ENCODE results near the gene XPO4. TPM values are rescaled to one million over a fixed set of nuclear protein-coding genes. Genes with fewer than 3 reads are reported as not detected.

XPO4 gene
- total RNA-seq, 3 donors from 2014 or later, result 17.1 to 24.6 (median 17.7) TPM

DNA sequence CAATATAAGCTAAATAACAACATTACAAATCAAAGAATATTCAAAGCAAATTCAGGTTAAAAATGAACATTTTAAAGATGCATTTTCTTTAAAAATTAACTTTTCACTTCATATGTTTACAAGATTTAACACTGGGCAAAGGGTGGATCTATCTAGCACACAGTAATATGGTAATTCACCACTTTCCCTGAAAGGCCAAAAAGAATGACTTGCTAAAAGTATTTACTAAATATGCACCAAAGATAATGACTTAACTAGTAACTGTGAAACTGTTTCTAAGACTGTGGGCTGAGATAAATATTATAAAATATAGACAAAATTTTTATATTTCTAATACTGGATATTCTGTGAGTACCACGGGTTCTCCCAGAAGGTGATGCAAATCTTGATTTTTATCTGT is 124.2 kb downstream of the XPO4 start:
- Histone ChIP-seq H3K9me3 (no peaks in the 10 kb centered on the region), H3K4me3 (no peak overlapping the region)
- intact Hi-C loops (cut with DNase I; ENCODE audit: low total_unique reads), result no loop called here

DNA sequence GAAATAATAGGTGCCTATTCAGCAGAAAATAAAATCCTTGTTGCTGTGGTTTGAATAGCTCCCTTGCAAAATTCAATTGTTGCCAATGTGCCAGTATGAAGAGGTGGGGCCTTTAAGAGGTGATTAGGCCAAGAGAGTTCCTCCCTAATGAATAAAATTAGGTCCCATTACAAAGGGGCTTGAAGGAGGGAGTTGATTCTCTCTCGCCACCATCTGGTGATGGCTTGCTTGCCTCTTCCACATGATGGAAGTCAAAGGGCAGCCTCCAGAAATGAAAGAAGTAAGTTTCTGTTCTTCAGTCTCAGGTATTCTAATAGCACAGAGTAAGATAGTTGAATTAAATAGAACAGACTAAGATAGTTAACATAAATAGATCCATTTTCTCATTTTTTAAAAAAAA is 125.8 kb downstream of the XPO4 start:
- Histone ChIP-seq H3K4me1 (peaks cover 3 to 6% of the 10 kb centered on the region in 2 donors), H3K9me3 (no peaks in the 10 kb centered on the region), H3K36me3 (no peaks in the 10 kb centered on the region), H3K27ac (no peak overlapping the region), H3K27me3 (no peaks in the 10 kb centered on the region), H3K4me3 (no peak overlapping the region)
- intact Hi-C loops (cut with DNase I; ENCODE audit: low total_unique reads), result no loop called here
- no peak for DNase-seq (ENCODE audit: low spot score in 2 of 2)
- TF ChIP-seq, protein P1, sequence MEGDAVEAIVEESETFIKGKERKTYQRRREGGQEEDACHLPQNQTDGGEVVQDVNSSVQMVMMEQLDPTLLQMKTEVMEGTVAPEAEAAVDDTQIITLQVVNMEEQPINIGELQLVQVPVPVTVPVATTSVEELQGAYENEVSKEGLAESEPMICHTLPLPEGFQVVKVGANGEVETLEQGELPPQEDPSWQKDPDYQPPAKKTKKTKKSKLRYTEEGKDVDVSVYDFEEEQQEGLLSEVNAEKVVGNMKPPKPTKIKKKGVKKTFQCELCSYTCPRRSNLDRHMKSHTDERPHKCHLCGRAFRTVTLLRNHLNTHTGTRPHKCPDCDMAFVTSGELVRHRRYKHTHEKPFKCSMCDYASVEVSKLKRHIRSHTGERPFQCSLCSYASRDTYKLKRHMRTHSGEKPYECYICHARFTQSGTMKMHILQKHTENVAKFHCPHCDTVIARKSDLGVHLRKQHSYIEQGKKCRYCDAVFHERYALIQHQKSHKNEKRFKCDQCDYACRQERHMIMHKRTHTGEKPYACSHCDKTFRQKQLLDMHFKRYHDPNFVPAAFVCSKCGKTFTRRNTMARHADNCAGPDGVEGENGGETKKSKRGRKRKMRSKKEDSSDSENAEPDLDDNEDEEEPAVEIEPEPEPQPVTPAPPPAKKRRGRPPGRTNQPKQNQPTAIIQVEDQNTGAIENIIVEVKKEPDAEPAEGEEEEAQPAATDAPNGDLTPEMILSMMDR (IDR thresholded peaks at IDR 0.05), result no peak

More for the DNA sequence above, 124.2 kb downstream of the XPO4 start:
- Histone ChIP-seq H3K4me1 (no peaks in the 10 kb centered on the region), H3K27ac (no peak overlapping the region), H3K27me3 (no peaks in the 10 kb centered on the region), H3K36me3 (no peaks in the 10 kb centered on the region)
- no peak for DNase-seq (ENCODE audit: low spot score in 2 of 2)
- TF ChIP-seq POLR2A (IDR thresholded peaks at IDR 0.05) (no peak), POLR2AphosphoS5 (IDR thresholded peaks at IDR 0.05) (no peak)
- TF ChIP-seq, protein P1 (IDR thresholded peaks at IDR 0.05), result no peak

DNA sequence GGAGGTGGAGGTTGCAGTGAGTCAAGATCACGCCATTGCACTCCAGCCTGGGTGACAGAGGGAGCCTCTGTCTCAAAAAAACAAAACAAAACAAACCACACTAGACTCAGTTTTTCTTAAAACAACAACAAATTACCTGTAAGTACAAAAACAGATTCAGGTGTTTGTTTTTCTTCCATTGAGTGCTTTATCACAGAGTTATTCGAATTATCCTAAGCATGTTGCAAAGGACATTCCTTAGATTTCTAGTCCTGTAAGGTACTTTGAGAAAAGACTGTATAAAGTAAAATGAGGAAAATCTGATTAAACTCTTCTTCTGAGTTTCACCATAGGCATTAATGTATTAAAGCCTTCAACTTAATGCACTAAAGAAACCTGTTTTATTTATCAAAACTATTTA is 126.6 kb downstream of the XPO4 start:
- H3K36me3 ChIP-seq, result no peaks in the 10 kb centered on the region
- H3K27ac ChIP-seq, result no peak overlapping the region
- TF ChIP-seq, protein P1 (IDR thresholded peaks at IDR 0.05), result no peak
- TF ChIP-seq POLR2AphosphoS5 (IDR thresholded peaks at IDR 0.05), result no peak
- no peak for TF ChIP-seq POLR2A (IDR thresholded peaks at IDR 0.05)
- intact Hi-C loops (cut with DNase I; ENCODE audit: low total_unique reads), result no loop called here
- H3K9me3 ChIP-seq, result no peaks in the 10 kb centered on the region
- no peak overlapping the region for H3K4me3 ChIP-seq
- peaks cover 3 to 6% of the 10 kb centered on the region in 2 donors for H3K4me1 ChIP-seq
- no peaks in the 10 kb centered on the region for H3K27me3 ChIP-seq
- no peak for DNase-seq (ENCODE audit: low spot score in 2 of 2)

DNA sequence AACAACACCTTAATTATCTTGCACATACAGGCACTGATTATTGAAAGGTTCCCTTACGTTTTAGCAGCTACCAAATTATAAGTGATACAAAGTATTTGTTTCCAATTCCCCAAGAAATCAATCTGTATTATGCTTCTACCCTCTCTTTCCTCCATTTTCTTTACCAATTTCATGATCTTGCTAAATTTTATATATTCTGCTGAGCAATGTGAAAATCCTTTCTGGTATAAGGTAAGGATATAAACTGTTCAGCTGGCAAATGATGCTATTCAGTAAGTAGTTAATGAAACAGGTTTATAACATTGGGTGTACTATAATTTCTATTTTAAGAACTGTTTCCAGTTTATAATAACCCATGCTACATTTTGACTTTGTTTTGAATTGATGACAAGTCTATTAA is 127.8 kb downstream of the XPO4 start:
- no peak for DNase-seq (ENCODE audit: low spot score in 2 of 2)
- Histone ChIP-seq H3K27me3 (no peaks in the 10 kb centered on the region), H3K4me3 (no peak overlapping the region), H3K36me3 (no peaks in the 10 kb centered on the region), H3K4me1 (peaks cover 3 to 6% of the 10 kb centered on the region in 2 donors), H3K9me3 (peaks cover 0 to 2% of the 10 kb centered on the region in 2 donors), H3K27ac (no peak overlapping the region)
- intact Hi-C loops (cut with DNase I; ENCODE audit: low total_unique reads), result no loop called here
- TF ChIP-seq POLR2A (IDR thresholded peaks at IDR 0.05), result no peak
- TF ChIP-seq, protein P1 (IDR thresholded peaks at IDR 0.05), result no peak

DNA sequence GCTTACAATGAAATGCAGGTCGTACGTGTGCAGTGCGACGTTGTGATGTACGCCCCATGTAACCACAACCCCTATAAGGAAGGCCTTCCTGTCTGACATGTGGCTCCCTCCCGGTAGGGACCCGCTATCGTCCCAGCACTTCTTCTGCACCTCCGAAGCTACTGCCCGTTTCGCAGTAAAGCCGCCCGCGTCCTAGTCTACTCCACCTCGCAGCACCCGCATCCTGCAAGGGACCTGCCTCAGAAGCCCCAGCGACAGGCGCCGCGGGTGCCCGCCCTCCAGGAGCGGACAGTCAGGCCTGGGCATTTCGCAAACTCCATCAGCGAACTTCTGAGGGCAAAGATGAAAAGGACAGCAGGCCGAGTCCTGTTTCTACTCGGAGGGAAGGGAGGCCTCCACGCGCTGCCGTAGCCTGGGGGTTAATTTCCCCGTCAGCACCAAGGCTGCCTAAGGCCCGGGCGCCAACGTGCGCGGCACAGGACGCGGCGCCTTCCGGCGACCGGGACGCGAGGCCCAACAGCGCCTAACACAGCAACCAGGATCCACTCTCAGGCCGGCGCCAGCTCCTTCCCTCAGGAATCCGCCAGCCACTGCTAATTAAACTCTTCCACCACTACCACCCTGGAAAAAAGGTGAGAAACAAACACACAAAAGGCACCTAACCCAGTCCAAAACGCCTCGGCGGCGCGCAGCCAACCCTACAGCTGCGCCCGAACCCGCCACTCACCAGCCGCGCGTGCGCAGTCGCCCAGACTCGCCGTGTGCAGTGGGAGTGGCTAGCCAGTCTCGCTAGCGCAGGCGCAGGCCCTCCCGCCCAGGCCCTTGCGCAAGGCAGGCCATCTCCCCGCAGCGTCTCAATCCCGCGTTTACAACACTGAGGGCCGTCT is 129.1 kb downstream of the XPO4 start, which contains the start of gene EEF1AKMT1:
EEF1AKMT1 (minus strand) TSS at position 768 of the 887 bp plus-strand sequence. CDS start 16,363 bp downstream, outside the sequence.
- peak; percentile 83 to 91 for DNase-seq (ENCODE audit: low spot score in 2 of 2)
- no peaks in the 10 kb centered on the region for H3K36me3 ChIP-seq
- peak; percentile 89 to 94 (median 91) for TF ChIP-seq POLR2AphosphoS5 (IDR thresholded peaks at IDR 0.05)
- peak; percentile 80 for TF ChIP-seq POLR2A (IDR thresholded peaks at IDR 0.05)
- TF ChIP-seq, protein P1 (IDR thresholded peaks at IDR 0.05), result no peak
- peaks cover 0 to 15% of the 10 kb centered on the region in 2 donors for H3K9me3 ChIP-seq
- intact Hi-C loops (cut with DNase I; ENCODE audit: low total_unique reads), result no loop called here
- H3K4me3 ChIP-seq, result peak within 1 kb of the TSS; percentile 69 to 70 (median 70)
- peaks cover 3 to 6% of the 10 kb centered on the region in 2 donors for H3K4me1 ChIP-seq
- peak within 1 kb of the TSS; percentile 92 to 93 for H3K27ac ChIP-seq
- no peaks in the 10 kb centered on the region for H3K27me3 ChIP-seq

Data from breast epithelium (tissue), 4 donors.